HG03432 (cell line): Measurements from ENCODE around the gene VAMP8.
"Not testable (repeated sequence)": the region's sequence is repeated elsewhere in the genome, so short reads cannot be mapped to it uniquely, and the experiment has no call there.

Experiments
- ATAC-seq: cut with Tn5 transposase; IDR thresholded peaks from one replicate; pipeline ENCODE4 v1.9.1; 2021; ENCODE audit warnings: mild to moderate bottlenecking, moderate library complexity; ENCODE audit not compliant: unreplicated experiment

Gene VAMP8

GRCh38 chr2:85579266-85579935 is 2.0 kb downstream of the VAMP8 start:
- ATAC-seq, result no peak

GRCh38 chr2:85580206-85580605 is 2.8 kb downstream of the VAMP8 start:
- ATAC-seq, result no peak

- ATAC-seq, result no peak
Observed at GRCh38 chr2:85582492-85582891, 5.1 kb downstream of the VAMP8 start.

- ATAC-seq, result no peak
Observed at GRCh38 chr2:85583667-85584353, 6.4 kb downstream of the VAMP8 start.

GRCh38 chr2:85584354-85584856 is 7.0 kb downstream of the VAMP8 start, which contains the start of gene VAMP5:
VAMP5 (plus strand) TSS chr2:85584431; CDS start chr2:85584491, 60 bp downstream.
- ATAC-seq, result peak; percentile 77

GRCh38 chr2:85584857-85585780 is 7.7 kb downstream of the VAMP8 start:
- peak; percentile 53 for ATAC-seq

GRCh38 chr2:85585781-85586105 is 8.4 kb downstream of the VAMP8 start:
- ATAC-seq, result no peak

GRCh38 chr2:85588236-85588635 is 10.8 kb downstream of the VAMP8 start:
- ATAC-seq, result no peak

GRCh38 chr2:85588645-85589044 is 11.3 kb downstream of the VAMP8 start:
- ATAC-seq, result no peak

GRCh38 chr2:85589181-85589580 is 11.8 kb downstream of the VAMP8 start:
- no peak for ATAC-seq

GRCh38 chr2:85589982-85590791 is 12.8 kb downstream of the VAMP8 start:
- no peak for ATAC-seq

GRCh38 chr2:85590950-85591349 is 13.6 kb downstream of the VAMP8 start:
- no peak for ATAC-seq

GRCh38 chr2:85591563-85591962 is 14.2 kb downstream of the VAMP8 start:
- ATAC-seq, result no peak

- ATAC-seq, result not testable (repeated sequence)
Observed at GRCh38 chr2:85592299-85592698, 14.9 kb downstream of the VAMP8 start.

- ATAC-seq, result no peak
Observed at GRCh38 chr2:85593023-85593422, 15.6 kb downstream of the VAMP8 start.

GRCh38 chr2:85594715-85595300 is 17.4 kb downstream of the VAMP8 start:
- no peak for ATAC-seq

GRCh38 chr2:85595301-85596025 is 18.1 kb downstream of the VAMP8 start, which contains the start of gene RNF181:
RNF181 (plus strand) TSS chr2:85595745; CDS start chr2:85595764, 19 bp downstream.
- peak; percentile 98 for ATAC-seq

- peak; percentile 2 for ATAC-seq
Observed at GRCh38 chr2:85596026-85596333, 18.6 kb downstream of the VAMP8 start.

- ATAC-seq, result no peak
Observed at GRCh38 chr2:85596486-85597143, 19.2 kb downstream of the VAMP8 start.
